OCI-LY1 (cell line): ENCODE results near the gene CRYGS.
"Not testable (repeated sequence)": the region's sequence is repeated elsewhere in the genome, so short reads cannot be mapped to it uniquely, and the experiment has no call there.

Source experiments
- H2AFZ ChIP-seq: fragments of 200-600 bp; sonication (generic), shearing (Covaris generic); 2 replicates; pipeline ENCODE4 v1.6.0; 2014; ENCODE audit warnings: antibody characterized with exemption, mild to moderate bottlenecking, low read length
- H3F3A ChIP-seq: fragments of 200-600 bp; sonication (generic), shearing (Covaris generic); 2 replicates; pipeline ENCODE4 v1.6.0; 2014; ENCODE audit warnings: mild to moderate bottlenecking, antibody characterized with exemption, low read length, moderate library complexity; ENCODE audit not compliant: insufficient read depth
- H3K27ac ChIP-seq: fragments of 200-600 bp; sonication (generic); 2 replicates; pipeline ENCODE4 v1.5.1; 2014; ENCODE audit warnings: low read length, mixed run types, mild to moderate bottlenecking, low read depth; ENCODE audit not compliant: poor library complexity, severe bottlenecking
- H3K27me3 ChIP-seq: fragments of 200-600 bp; sonication (generic); 2 replicates; pipeline ENCODE4 v1.6.0; 2014; ENCODE audit warnings: antibody characterized with exemption, mild to moderate bottlenecking, low read length, moderate library complexity; ENCODE audit not compliant: insufficient read depth
- H3K36me3 ChIP-seq: fragments of 200-600 bp; sonication (generic); 2 replicates; pipeline ENCODE4 v1.6.1; 2014; ENCODE audit warnings: mild to moderate bottlenecking, antibody characterized with exemption, low read length, moderate library complexity, mixed read lengths; ENCODE audit not compliant: insufficient read depth
- H3K4me1 ChIP-seq: fragments of 200-600 bp; sonication (generic); 2 replicates; pipeline ENCODE4 v1.5.1; 2014; ENCODE audit warnings: mild to moderate bottlenecking, low read length, moderate library complexity; ENCODE audit not compliant: insufficient read depth, severe bottlenecking
- H3K4me2 ChIP-seq: fragments of 200-600 bp; sonication (generic), shearing (Covaris generic); 2 replicates; pipeline ENCODE4 v1.6.1; 2014; ENCODE audit warnings: low read length
- H3K4me3 ChIP-seq: fragments of 200-600 bp; sonication (generic); 2 replicates; pipeline ENCODE4 v1.5.1; 2014; ENCODE audit warnings: low read length, low read depth, mild to moderate bottlenecking, mixed read lengths; ENCODE audit not compliant: poor library complexity, severe bottlenecking
- H3K79me2 ChIP-seq: fragments of 200-600 bp; shearing (Covaris generic); 2 replicates; pipeline ENCODE4 v1.6.1; 2016; ENCODE audit warnings: mixed run types, low read length, mixed read lengths; ENCODE audit not compliant: insufficient read depth
- H3K9ac ChIP-seq: fragments of 200-600 bp; sonication (generic), shearing (Covaris generic); 2 replicates; pipeline ENCODE4 v1.6.1; 2014; ENCODE audit warnings: mild to moderate bottlenecking, low read length, mixed read lengths
- H3K9me2 ChIP-seq: fragments of 200-600 bp; sonication (generic), shearing (Covaris generic); 2 replicates; pipeline ENCODE4 v1.6.1; 2014; ENCODE audit warnings: low read depth, mild to moderate bottlenecking, low read length, mixed read lengths
- H3K9me3 ChIP-seq: fragments of 200-600 bp; shearing (Covaris generic); 2 replicates; pipeline ENCODE4 v1.6.1; 2014; ENCODE audit warnings: low read length, mixed read lengths
- H4K20me1 ChIP-seq: fragments of 200-600 bp; sonication (generic), shearing (Covaris generic); 2 replicates; pipeline ENCODE4 v1.6.0; 2016; ENCODE audit warnings: mild to moderate bottlenecking, low read length; ENCODE audit not compliant: insufficient read depth
- CTCF ChIP-seq: fragments of 200-600 bp; sonication (generic), shearing (Covaris generic); IDR thresholded peaks from 2 replicates; pipeline ENCODE4 v1.5.1; 2017; ENCODE audit warnings: mild to moderate bottlenecking, antibody characterized with exemption, low read length, moderate library complexity, mixed read lengths
- EZH2 ChIP-seq: fragments of 200-600 bp; sonication (generic), shearing (Covaris generic); IDR thresholded peaks from 2 replicates; pipeline ENCODE4 v1.8.0; 2017; ENCODE audit warnings: borderline replicate concordance, mixed run types, mild to moderate bottlenecking, antibody characterized with exemption, low read length, moderate library complexity, mixed read lengths

Gene CRYGS

GRCh38 chr3:186534113-186534669 is 10.0 kb downstream of the CRYGS start:
- Histone ChIP-seq H4K20me1 (no peaks in the 10 kb centered on the region), H3F3A (peaks cover 15% of the 10 kb centered on the region; the same call in 1 of the 2 replicates), H3K9ac (peak overlapping the region; percentile 61), H3K4me3 (peak overlapping the region; percentile 24), H3K4me1 (peaks cover 78% of the 10 kb centered on the region), H3K27me3 (no peaks in the 10 kb centered on the region), H2AFZ (no peak overlapping the region), H3K4me2 (peak overlapping the region; percentile 60), H3K9me3 (no peaks in the 10 kb centered on the region), H3K36me3 (peaks cover 5% of the 10 kb centered on the region; the same call in 1 of the 2 replicates), H3K27ac (peak overlapping the region; percentile 98), H3K79me2 (no peaks in the 10 kb centered on the region), H3K9me2 (no peaks in the 10 kb centered on the region)
- TF ChIP-seq EZH2 (no peak), CTCF (no peak)

GRCh38 chr3:186532598-186533072 is 11.5 kb downstream of the CRYGS start:
- Histone ChIP-seq H2AFZ (no peak overlapping the region), H3K9ac (peak overlapping the region; percentile 70), H3K27me3 (no peaks in the 10 kb centered on the region), H3K36me3 (no peaks in the 10 kb centered on the region), H4K20me1 (no peaks in the 10 kb centered on the region), H3K4me1 (peaks cover 84% of the 10 kb centered on the region), H3K27ac (peak overlapping the region; percentile 98), H3K4me3 (peak overlapping the region; percentile 20), H3K9me2 (no peaks in the 10 kb centered on the region), H3K9me3 (no peaks in the 10 kb centered on the region), H3F3A (peaks cover 15% of the 10 kb centered on the region; the same call in 1 of the 2 replicates), H3K79me2 (no peaks in the 10 kb centered on the region), H3K4me2 (peak overlapping the region; percentile 60)
- TF ChIP-seq EZH2, result no peak
- TF ChIP-seq CTCF, result no peak

- H3K79me2 ChIP-seq, H3K9me3 ChIP-seq, H2AFZ ChIP-seq, H3K4me2 ChIP-seq, H4K20me1 ChIP-seq, H3K9me2 ChIP-seq, H3K27me3 ChIP-seq, H3K4me3 ChIP-seq, H3K36me3 ChIP-seq: not testable (repeated sequence)
- peak overlapping the region; percentile 98 for H3K27ac ChIP-seq
- peaks cover 15% of the 10 kb centered on the region; the same call in 1 of the 2 replicates for H3F3A ChIP-seq
- peaks cover 85% of the 10 kb centered on the region for H3K4me1 ChIP-seq
- H3K9ac ChIP-seq, result peak overlapping the region; percentile 70
Measured at GRCh38 chr3:186531694-186532093, 12.5 kb downstream of the CRYGS start.

- Histone ChIP-seq H3K4me2 (no peak overlapping the region), H3K27me3 (no peaks in the 10 kb centered on the region), H3K27ac (peak overlapping the region; percentile 33), H3F3A (peaks cover 24% of the 10 kb centered on the region; the same call in 1 of the 2 replicates), H3K4me1 (peaks cover 85% of the 10 kb centered on the region), H3K9me3 (no peaks in the 10 kb centered on the region), H3K9ac (no peak overlapping the region), H3K4me3 (no peak overlapping the region), H3K79me2 (no peaks in the 10 kb centered on the region), H2AFZ (no peak overlapping the region), H4K20me1 (no peaks in the 10 kb centered on the region), H3K36me3 (no peaks in the 10 kb centered on the region), H3K9me2 (no peaks in the 10 kb centered on the region)
- TF ChIP-seq CTCF (no peak), EZH2 (no peak)
Measured at GRCh38 chr3:186530415-186530814, 13.8 kb downstream of the CRYGS start.
